Skin epidermis (tissue), 12 donors: Measurements from ENCODE around the gene ZDHHC12.

Experiments used
- H3K27ac ChIP-seq, 21 experiments: fragments of 200-600 bp; sonication (generic) in 11 of 21; one replicate each; pipeline ENCODE4 v1.5.0; 2020; ENCODE audit warnings: mild to moderate bottlenecking in 3 of 21, inconsistent platforms in 2 of 21, moderate library complexity in 2 of 21
- H3K4me3 ChIP-seq, 7 experiments: fragments of 200-600 bp; sonication (generic) in 2 of 7; one replicate each; pipeline ENCODE4 v1.5.0; 2020; ENCODE audit warnings: inconsistent platforms in 2 of 7, mild to moderate bottlenecking in 2 of 7, moderate library complexity in 1 of 7

Gene ZDHHC12

GRCh38 chr9:128723866-128724743 lies at the start of gene ZDHHC12:
TSS of gene ZDHHC12 (minus strand) at chr9:128724127. CDS start at chr9:128724093, 34 bp downstream.
- peak within 1 kb of the TSS; percentile 6 to 88 (median 73) for H3K27ac ChIP-seq
- peak within 1 kb of the TSS; percentile 52 to 80 (median 68) for H3K4me3 ChIP-seq

- H3K27ac ChIP-seq = no peak overlapping the region
- H3K4me3 ChIP-seq = no peak overlapping the region
Observed at GRCh38 chr9:128773049-128773448, 49.1 kb upstream of the ZDHHC12 start.

GRCh38 chr9:128771745-128772519 lies 48.0 kb upstream of the ZDHHC12 start, which contains the start of gene ZER1:
TSS of gene ZER1 (minus strand) at chr9:128771927. CDS start at chr9:128755565, 16,362 bp downstream.
- H3K4me3 ChIP-seq = peak within 1 kb of the TSS; percentile 77 to 99 (median 91)
- H3K27ac ChIP-seq = peak within 1 kb of the TSS; percentile 81 to 98 (median 94)

- Histone ChIP-seq H3K4me3 (peak overlapping the region; percentile 77 to 99 (median 91)), H3K27ac (peak overlapping the region; percentile 81 to 98 (median 94))
Observed at GRCh38 chr9:128771094-128771721, 47.3 kb upstream of the ZDHHC12 start.

GRCh38 chr9:128770286-128771030 lies 46.5 kb upstream of the ZDHHC12 start:
- Histone ChIP-seq H3K4me3 (peak overlapping the region; percentile 77 to 99 (median 91)), H3K27ac (peak overlapping the region in 17 of 21 experiments; percentile 82 to 98 (median 94))

GRCh38 chr9:128768606-128769005 lies 44.7 kb upstream of the ZDHHC12 start:
- Histone ChIP-seq H3K4me3 (no peak overlapping the region), H3K27ac (no peak overlapping the region)

GRCh38 chr9:128765499-128765898 lies 41.6 kb upstream of the ZDHHC12 start:
- Histone ChIP-seq H3K4me3 (no peak overlapping the region), H3K27ac (no peak overlapping the region)

GRCh38 chr9:128764361-128764760 lies 40.4 kb upstream of the ZDHHC12 start:
- H3K4me3 ChIP-seq = no peak overlapping the region
- H3K27ac ChIP-seq = no peak overlapping the region

GRCh38 chr9:128762671-128763449 lies 38.9 kb upstream of the ZDHHC12 start:
- Histone ChIP-seq H3K27ac (no peak overlapping the region), H3K4me3 (no peak overlapping the region)

GRCh38 chr9:128757602-128758001 lies 33.7 kb upstream of the ZDHHC12 start:
- no peak overlapping the region for H3K27ac ChIP-seq
- H3K4me3 ChIP-seq = no peak overlapping the region

- no peak overlapping the region for H3K4me3 ChIP-seq
Observed at GRCh38 chr9:128753627-128754026, 29.7 kb upstream of the ZDHHC12 start.

GRCh38 chr9:128750926-128751595 lies 27.1 kb upstream of the ZDHHC12 start:
- Histone ChIP-seq H3K4me3 (no peak overlapping the region), H3K27ac (no peak overlapping the region)

More at GRCh38 chr9:128753627-128754026, 29.7 kb upstream of the ZDHHC12 start:
- no peak overlapping the region for H3K27ac ChIP-seq

GRCh38 chr9:128747241-128747640 lies 23.3 kb upstream of the ZDHHC12 start:
- H3K27ac ChIP-seq = no peak overlapping the region
- no peak overlapping the region for H3K4me3 ChIP-seq

- Histone ChIP-seq H3K4me3 (no peak overlapping the region), H3K27ac (no peak overlapping the region)
Observed at GRCh38 chr9:128743421-128743820, 19.5 kb upstream of the ZDHHC12 start.

- Histone ChIP-seq H3K4me3 (no peak overlapping the region), H3K27ac (no peak overlapping the region)
Observed at GRCh38 chr9:128742401-128742800, 18.5 kb upstream of the ZDHHC12 start.

GRCh38 chr9:128735373-128735772 lies 11.4 kb upstream of the ZDHHC12 start:
- H3K4me3 ChIP-seq = no peak overlapping the region
- H3K27ac ChIP-seq = peak overlapping the region in 1 of 21 experiments; percentile 30

- peak overlapping the region in 1 of 21 experiments; percentile 4 for H3K27ac ChIP-seq
- no peak overlapping the region for H3K4me3 ChIP-seq
Observed at GRCh38 chr9:128733256-128733655, 9.3 kb upstream of the ZDHHC12 start.

- Histone ChIP-seq H3K4me3 (no peak overlapping the region), H3K27ac (no peak overlapping the region)
Observed at GRCh38 chr9:128732576-128732975, 8.6 kb upstream of the ZDHHC12 start.
